A549 (cell line): Measurements from ENCODE around the gene LRRIQ4. TPM values are rescaled to one million over a fixed set of nuclear protein-coding genes. Genes with fewer than 3 reads are reported as not detected.

ENCODE experiments used
- ATAC-seq, 2 experiments: fragments of 200-7000 bp in 1 of 2; fragments of >200 bp in 1 of 2; cut with Nextera tagmentation in 1 of 2; cut with Tn5 transposase in 1 of 2; 3 replicates each; pipeline versions ENCODE4 v1.8.0 to v1.9.1; 2018 to 2020; ENCODE audit warnings: mild to moderate bottlenecking in 1 of 2, moderate library complexity in 1 of 2
- CTCF ChIA-PET: fragments of 300-600 bp; sonication (Branson Sonifier 250); formaldehyde crosslinking; extraction: SDS; loops from one replicate; lab custom pipeline; 2021; ENCODE audit warnings: antibody characterized with exemption, inconsistent platforms; lab: Yijun Ruan, JAX
- POLR2A ChIA-PET: fragments of 350-600 bp; formaldehyde crosslinking; extraction: SDS; loops from one replicate; lab custom pipeline; 2021; ENCODE audit warnings: antibody characterized with exemption, inconsistent platforms; lab: Yijun Ruan, JAX
- DNase-seq, 2 experiments: peaks; one replicate each; pipeline versions ENCODE4 v3.0.0 to v3.0.0-alpha.2; 2011 to 2016; ENCODE audit warnings: low read depth in 1 of 2, low spot score in 1 of 2
- FAIRE-seq: peaks from 2 replicates; lab custom pipeline; 2011; peaks lifted over from hg19 to GRCh38; lab: Jason Lieb, UNC
- H3K27ac ChIP-seq, 2 experiments: fragments of >200 bp; sonication (Bioruptor Twin); formaldehyde crosslinking; 3 replicates each; pipeline ENCODE4 v1.5.1; 2016 to 2017
- H3K4me1 ChIP-seq: fragments of >200 bp; sonication (Bioruptor Twin); formaldehyde crosslinking; 3 replicates; pipeline ENCODE4 v1.6.1; 2016
- H3K4me2 ChIP-seq: fragments of >200 bp; sonication (Bioruptor Twin); formaldehyde crosslinking; 3 replicates; pipeline ENCODE4 v1.6.1; 2016
- H3K4me3 ChIP-seq: fragments of >200 bp; sonication (Bioruptor Twin); formaldehyde crosslinking; 3 replicates; pipeline ENCODE4 v1.5.1; 2016
- H3K9me3 ChIP-seq: fragments of >200 bp; sonication (Bioruptor Twin); formaldehyde crosslinking; 3 replicates; pipeline ENCODE4 v1.6.1; 2016
- CBX8 ChIP-seq: fragments of 200-600 bp; sonication (generic); IDR thresholded peaks from 2 replicates; pipeline ENCODE4 v1.6.1; 2016
- CEBPB ChIP-seq, 2 experiments: fragments of >200 bp in 1 of 2; sonication (Bioruptor Twin) in 1 of 2; formaldehyde crosslinking in 1 of 2; IDR thresholded peaks; 2 replicates each; pipeline ENCODE4 v1.6.1; 2012 to 2016
- CHD4 ChIP-seq: fragments of 200-600 bp; sonication (generic); IDR thresholded peaks from 2 replicates; pipeline ENCODE4 v1.6.1; 2016; ENCODE audit warnings: antibody characterized with exemption, mild to moderate bottlenecking, borderline replicate concordance
- MAFK ChIP-seq: fragments of 450-650 bp; IDR thresholded peaks from 2 replicates; pipeline ENCODE4 v1.6.1; 2014; ENCODE audit not compliant: partially characterized antibody
- NFE2L2 ChIP-seq: fragments of 150-350 bp; conservative IDR thresholded peaks from 2 replicates; pipeline ENCODE4 v1.6.1; 2014; ENCODE audit warnings: low read length
- NPAS2 ChIP-seq: fragments of 250-450 bp; sonication (Bioruptor Pico); IDR thresholded peaks from 2 replicates; pipeline ENCODE4 v1.8.0; 2022; ENCODE audit warnings: mild to moderate bottlenecking, moderate library complexity, borderline replicate concordance
- POLR2A ChIP-seq: IDR thresholded peaks from 2 replicates; pipeline ENCODE4 v1.6.1; 2012; ENCODE audit warnings: mild to moderate bottlenecking, low read length
- POLR2AphosphoS2 ChIP-seq: conservative IDR thresholded peaks from 2 replicates; pipeline ENCODE4 v1.6.1; 2012; ENCODE audit warnings: low read length, improper control_type of control experiment, inconsistent platforms
- RAD21 ChIP-seq, 2 experiments: fragments of >200 bp in 1 of 2; sonication (Bioruptor Twin) in 1 of 2; formaldehyde crosslinking in 1 of 2; IDR thresholded peaks in 1 of 2; conservative IDR thresholded peaks in 1 of 2; 2 replicates in 1 of 2; 3 replicates in 1 of 2; pipeline ENCODE4 v1.6.1; 2012 to 2018; ENCODE audit warnings: inconsistent platforms in 1 of 2
- RFX5 ChIP-seq: fragments of 450-650 bp; IDR thresholded peaks from 2 replicates; pipeline ENCODE4 v1.7.1; 2014; ENCODE audit warnings: antibody characterized with exemption, mild to moderate bottlenecking, moderate library complexity
- SREBF2 ChIP-seq: fragments of 450-650 bp; IDR thresholded peaks from 2 replicates; pipeline ENCODE4 v1.6.1; 2014; ENCODE audit warnings: mild to moderate bottlenecking, moderate library complexity
- TP53 ChIP-seq: fragments of 250-450 bp; sonication (Bioruptor Pico); IDR thresholded peaks from 2 replicates; pipeline ENCODE4 v1.5.0; 2021; ENCODE audit warnings: mild to moderate bottlenecking, moderate library complexity
- ZC3H11A ChIP-seq: fragments of 450-650 bp; IDR thresholded peaks from 2 replicates; pipeline ENCODE4 v1.6.1; 2014; ENCODE audit warnings: antibody characterized with exemption, mild to moderate bottlenecking
- ZFP36 ChIP-seq: fragments of 450-650 bp; IDR thresholded peaks from 2 replicates; pipeline ENCODE4 v1.6.1; 2014; ENCODE audit warnings: borderline replicate concordance; ENCODE audit not compliant: partially characterized antibody
- ZSCAN20 ChIP-seq: fragments of 250-450 bp; sonication (Bioruptor Pico); IDR thresholded peaks from 2 replicates; pipeline ENCODE4 v1.8.0; 2022; ENCODE audit warnings: mild to moderate bottlenecking, moderate library complexity
- WGBS: methylation state at CpG from one replicate; pipeline ENCODE4 v1.1.6; 2017; ENCODE audit errors: missing lambda C conversion rate; 5-methylcytosine and 5-hydroxymethylcytosine counted together
- polyA plus RNA-seq, 4 experiments: library from polyadenylated mRNA; depleted of rRNA in 3 of 4; stranded (reverse); fragments of >200 nt; fragmentation: RNase III in 1 of 4; extraction: RNeasy Plus Mini Kit Qiagen cat#74134 plus additional on column Dnase treatment in 1 of 4; gene quantifications; 2 replicates in 3 of 4; 3 replicates in 1 of 4; pipeline ENCODE4 v1.2.3, GENCODE V29; 2011 to 2017
- TF ChIP-seq, protein P1 (sequence below): fragments of 250-450 bp; sonication (Bioruptor Pico); IDR thresholded peaks from 2 replicates; pipeline ENCODE4 v1.5.0; 2020; ENCODE audit warnings: low read depth, mild to moderate bottlenecking, moderate library complexity
- TF ChIP-seq, protein P2 (sequence below): fragments of >200 bp; sonication (Bioruptor Twin); formaldehyde crosslinking; IDR thresholded peaks from 2 replicates; pipeline ENCODE4 v1.6.1; 2016
- TF ChIP-seq, protein P3 (sequence below): fragments of 450-650 bp; IDR thresholded peaks from 2 replicates; pipeline ENCODE4 v1.6.1; 2014; ENCODE audit warnings: antibody characterized with exemption
- TF ChIP-seq, protein P4 (sequence below): IDR thresholded peaks from 2 replicates; pipeline ENCODE4 v1.6.1; 2012; ENCODE audit warnings: low read depth, borderline replicate concordance

Gene LRRIQ4
- polyA plus RNA-seq, 2 of the 4 experiments (the other 2 are of a cell fraction) = not detected

DNA sequence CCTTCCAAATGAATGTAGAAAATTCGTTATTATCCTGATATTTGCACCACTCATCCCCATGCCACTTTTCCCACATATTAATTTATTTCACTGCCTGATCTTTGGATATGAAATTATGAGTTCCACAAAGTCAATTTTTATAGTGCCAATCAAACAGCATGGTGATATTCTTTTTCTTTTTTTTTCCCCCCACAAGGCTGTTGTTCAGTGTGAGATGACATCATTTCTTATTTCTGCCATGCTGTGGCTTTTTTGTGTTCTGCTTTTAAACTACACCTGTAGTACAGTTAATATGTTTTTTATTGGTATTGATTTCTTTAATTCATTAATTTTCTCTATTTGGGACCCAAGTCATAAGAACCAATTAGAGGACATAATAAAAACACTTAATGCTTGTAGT lies 24.9 kb upstream of the LRRIQ4 start:
- no peak overlapping the region for H3K4me3 ChIP-seq
- ATAC-seq (no peak), DNase-seq (no peak), FAIRE-seq (no peak)
- no peaks in the 10 kb centered on the region for H3K4me1 ChIP-seq
- no peak overlapping the region for H3K27ac ChIP-seq
- ChIA-PET CTCF (no interaction called here), POLR2A (no interaction called here)
- no peak overlapping the region for H3K4me2 ChIP-seq
- TF ChIP-seq MAFK (no peak), CHD4 (no peak), NFE2L2 (no peak), SREBF2 (no peak), CEBPB (IDR thresholded peaks at IDR 0.05) (no peak), NPAS2 (CRISPR knock-in tag) (no peak), POLR2AphosphoS2 (no peak), ZSCAN20 (no peak), CBX8 (no peak)
- TF ChIP-seq, protein P1, sequence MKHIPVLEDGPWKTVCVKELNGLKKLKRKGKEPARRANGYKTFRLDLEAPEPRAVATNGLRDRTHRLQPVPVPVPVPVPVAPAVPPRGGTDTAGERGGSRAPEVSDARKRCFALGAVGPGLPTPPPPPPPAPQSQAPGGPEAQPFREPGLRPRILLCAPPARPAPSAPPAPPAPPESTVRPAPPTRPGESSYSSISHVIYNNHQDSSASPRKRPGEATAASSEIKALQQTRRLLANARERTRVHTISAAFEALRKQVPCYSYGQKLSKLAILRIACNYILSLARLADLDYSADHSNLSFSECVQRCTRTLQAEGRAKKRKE (CRISPR knock-in tag) = no peak
- TF ChIP-seq, protein P2, sequence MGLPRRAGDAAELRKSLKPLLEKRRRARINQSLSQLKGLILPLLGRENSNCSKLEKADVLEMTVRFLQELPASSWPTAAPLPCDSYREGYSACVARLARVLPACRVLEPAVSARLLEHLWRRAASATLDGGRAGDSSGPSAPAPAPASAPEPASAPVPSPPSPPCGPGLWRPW = no peak
- TF ChIP-seq, protein P3, sequence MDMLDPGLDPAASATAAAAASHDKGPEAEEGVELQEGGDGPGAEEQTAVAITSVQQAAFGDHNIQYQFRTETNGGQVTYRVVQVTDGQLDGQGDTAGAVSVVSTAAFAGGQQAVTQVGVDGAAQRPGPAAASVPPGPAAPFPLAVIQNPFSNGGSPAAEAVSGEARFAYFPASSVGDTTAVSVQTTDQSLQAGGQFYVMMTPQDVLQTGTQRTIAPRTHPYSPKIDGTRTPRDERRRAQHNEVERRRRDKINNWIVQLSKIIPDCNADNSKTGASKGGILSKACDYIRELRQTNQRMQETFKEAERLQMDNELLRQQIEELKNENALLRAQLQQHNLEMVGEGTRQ = no peak
- no peaks in the 10 kb centered on the region for H3K9me3 ChIP-seq
- 97% methylated on average over 1 of the region's 1 CpG for WGBS

DNA sequence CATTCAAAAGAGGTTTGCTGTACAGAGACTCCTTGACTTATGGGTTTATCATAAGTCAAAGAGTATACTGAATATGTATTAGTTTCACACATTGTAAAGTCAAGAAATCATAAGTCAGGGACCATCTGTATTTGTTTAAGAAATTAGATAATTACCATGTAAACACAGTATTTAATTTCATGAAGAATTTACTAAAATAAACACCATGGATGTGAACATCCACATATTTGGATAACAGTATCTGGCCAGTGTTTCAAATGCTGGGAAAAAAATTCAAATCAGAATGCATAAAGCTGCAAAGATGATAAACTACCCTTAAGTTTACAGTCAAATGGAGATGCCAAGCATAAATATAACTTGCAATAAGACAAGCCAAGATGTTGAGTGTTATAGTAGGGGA lies 22.5 kb upstream of the LRRIQ4 start:
- Histone ChIP-seq H3K4me1 (no peaks in the 10 kb centered on the region), H3K4me3 (no peak overlapping the region), H3K9me3 (no peaks in the 10 kb centered on the region), H3K4me2 (no peak overlapping the region), H3K27ac (no peak overlapping the region)
- no peak for FAIRE-seq
- ChIA-PET POLR2A (interaction anchor here (0.5 kb wide), 1 partner anchor 19 kb away, joined by 4 read pairs; no protein-coding TSS in a partner anchor), CTCF (interaction anchor here (1.3 to 1.4 kb wide), 2 partner anchors 10 to 27 kb away, joined by 3 to 4 read pairs; no protein-coding TSS in a partner anchor)
- DNase-seq = no peak
- no peak for ATAC-seq
- TF ChIP-seq ZFP36 (no peak), ZC3H11A (no peak), TP53 (CRISPR knock-in tag) (no peak), POLR2A (no peak), NPAS2 (CRISPR knock-in tag) (no peak), RFX5 (no peak)
- TF ChIP-seq, protein P4, sequence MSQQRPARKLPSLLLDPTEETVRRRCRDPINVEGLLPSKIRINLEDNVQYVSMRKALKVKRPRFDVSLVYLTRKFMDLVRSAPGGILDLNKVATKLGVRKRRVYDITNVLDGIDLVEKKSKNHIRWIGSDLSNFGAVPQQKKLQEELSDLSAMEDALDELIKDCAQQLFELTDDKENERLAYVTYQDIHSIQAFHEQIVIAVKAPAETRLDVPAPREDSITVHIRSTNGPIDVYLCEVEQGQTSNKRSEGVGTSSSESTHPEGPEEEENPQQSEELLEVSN = no peak

DNA sequence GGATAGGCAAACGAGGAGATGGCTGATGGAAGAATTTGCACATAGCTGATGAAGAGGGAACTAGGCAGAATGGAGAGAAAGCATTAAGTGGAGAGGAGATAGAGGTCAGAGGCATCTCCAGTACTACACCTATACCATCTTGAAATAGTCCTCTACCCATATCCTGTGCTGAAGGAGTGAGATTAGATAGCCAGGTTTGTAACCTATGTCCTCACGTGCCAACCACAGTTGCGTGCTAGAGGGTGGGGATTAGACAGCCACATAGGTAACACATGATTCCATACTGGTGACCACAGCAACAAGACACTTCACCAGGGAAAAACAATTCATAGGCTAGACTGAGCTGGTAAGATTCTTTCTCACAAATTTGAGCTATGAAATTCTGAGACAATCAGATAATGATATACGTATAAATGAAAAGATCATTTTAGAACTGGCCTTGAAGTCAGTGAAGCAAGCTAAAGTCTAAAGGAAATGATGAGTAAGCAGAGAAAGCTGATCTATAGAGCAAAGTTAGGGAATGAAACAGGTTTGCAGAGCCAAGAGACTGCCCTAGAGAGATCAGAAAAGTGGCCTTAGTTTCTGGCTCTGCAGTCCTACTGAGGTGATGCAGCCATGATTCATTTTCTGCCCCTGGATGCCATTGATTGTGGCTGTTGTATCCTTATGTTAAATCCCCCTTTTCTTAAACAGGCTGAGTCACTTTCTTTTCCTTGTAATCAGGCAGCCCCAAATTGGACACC lies 21.8 kb upstream of the LRRIQ4 start:
- Histone ChIP-seq H3K4me2 (no peak overlapping the region), H3K4me1 (no peaks in the 10 kb centered on the region), H3K27ac (no peak overlapping the region), H3K9me3 (no peaks in the 10 kb centered on the region), H3K4me3 (no peak overlapping the region)
- CTCF ChIA-PET = interaction anchor here (1.3 to 1.4 kb wide), 2 partner anchors 11 to 28 kb away, joined by 3 to 4 read pairs; no protein-coding TSS in a partner anchor
- FAIRE-seq (no peak), DNase-seq (no peak), ATAC-seq (no peak; a peak in 1 of 6 replicates)
- no peak for TF ChIP-seq RAD21 (conservative IDR thresholded peaks at IDR 0.05 in 1 of 2, IDR thresholded peaks at IDR 0.05 in 1 of 2)
- TF ChIP-seq MAFK = peak; percentile 17
- POLR2A ChIA-PET = interaction anchor here (0.5 kb wide), 1 partner anchor 18 kb away, joined by 4 read pairs; no protein-coding TSS in a partner anchor
- whole genome bisulfite sequencing = 88% methylated on average over 4 of the region's 4 CpGs
